ENCODE data around the gene NCOA4. TPM values are rescaled to one million over a fixed set of nuclear protein-coding genes. Genes with fewer than 3 reads are reported as not detected.

Gene NCOA4
- total and polyA plus RNA-seq, 8 donors: 150 to 196 (median 174) TPM

GRCh38 chr10:46046261-46046660 lies 15.8 kb upstream of the NCOA4 start, which contains the start of gene MSMB:
Gene MSMB, minus strand, starts transcription at chr10:46046269. Its CDS starts 32 bp downstream, at chr10:46046237.
- no peaks in the 10 kb centered on the region for H3K36me3 ChIP-seq
- no peak for ATAC-seq
- H3K27ac ChIP-seq: no peak within 1 kb of the TSS
- H3K4me1 ChIP-seq: no peaks in the 10 kb centered on the region
- H3K4me3 ChIP-seq: no peak within 1 kb of the TSS
- TF ChIP-seq CTCF (IDR thresholded peaks at IDR 0.05): no peak
- peaks cover 0 to 6% of the 10 kb centered on the region in 2 donors for H3K27me3 ChIP-seq
- intact Hi-C loops (cut with DNase I): no loop called here
- no peaks in the 10 kb centered on the region for H3K9me3 ChIP-seq
- DNase-seq: no peak

GRCh38 chr10:46042527-46042926 lies 12.1 kb upstream of the NCOA4 start:
- Histone ChIP-seq H3K9me3 (no peaks in the 10 kb centered on the region), H3K36me3 (no peaks in the 10 kb centered on the region), H3K4me1 (no peaks in the 10 kb centered on the region), H3K4me3 (no peak overlapping the region), H3K27ac (no peak overlapping the region), H3K27me3 (no peaks in the 10 kb centered on the region)
- no peak for TF ChIP-seq CTCF (IDR thresholded peaks at IDR 0.05)
- DNase-seq (no peak), ATAC-seq (no peak)
- intact Hi-C loops (cut with DNase I): no loop called here

GRCh38 chr10:46040004-46040403 lies 9.6 kb upstream of the NCOA4 start:
- H3K36me3 ChIP-seq: no peaks in the 10 kb centered on the region
- no peaks in the 10 kb centered on the region for H3K9me3 ChIP-seq
- H3K4me3 ChIP-seq: no peak overlapping the region
- no peak for ATAC-seq
- H3K4me1 ChIP-seq: no peaks in the 10 kb centered on the region
- no peak for DNase-seq
- TF ChIP-seq CTCF (IDR thresholded peaks at IDR 0.05): no peak
- no peak overlapping the region for H3K27ac ChIP-seq
- intact Hi-C loops (cut with DNase I): no loop called here
- no peaks in the 10 kb centered on the region for H3K27me3 ChIP-seq

- DNase-seq: no peak
- H3K4me3 ChIP-seq: no peak overlapping the region
- intact Hi-C loops (cut with DNase I): no loop called here
These were observed 6.8 kb upstream of the NCOA4 start for GRCh38 chr10:46037107-46037825.

More at GRCh38 chr10:46037107-46037825, 6.8 kb upstream of the NCOA4 start:
- Histone ChIP-seq H3K36me3 (no peaks in the 10 kb centered on the region), H3K27me3 (no peaks in the 10 kb centered on the region), H3K9me3 (no peaks in the 10 kb centered on the region), H3K27ac (no peak overlapping the region), H3K4me1 (no peaks in the 10 kb centered on the region)
- no peak for TF ChIP-seq CTCF (IDR thresholded peaks at IDR 0.05)
- no peak for ATAC-seq
